Stimulated activated memory B cell treated with anti-CD40 and anti-IgM and Interleukin-4, amounts not matched to agents 10 μg/mL and 1 μg/mL and 100 μg/mL, for 72 hours (primary cell): ENCODE data around the gene MT1A.

Source experiments
- ATAC-seq: fragments of 150-1000 bp; cut with Tn5 transposase; 2 replicates; pipeline ENCODE4 v1.10.0; 2021
- H3K27ac Mint-ChIP-seq: one replicate; pipeline ENCODE4 v1.8.0; 2022; ENCODE audit warnings: mild to moderate bottlenecking, mixed read lengths
- H3K27me3 Mint-ChIP-seq: one replicate; pipeline ENCODE4 v1.8.0; 2022; ENCODE audit warnings: mixed read lengths
- H3K36me3 Mint-ChIP-seq: one replicate; pipeline ENCODE4 v1.8.0; 2022; ENCODE audit warnings: mixed read lengths
- H3K4me1 Mint-ChIP-seq: one replicate; pipeline ENCODE4 v1.8.0; 2022; ENCODE audit warnings: mixed read lengths
- H3K4me3 Mint-ChIP-seq: one replicate; pipeline ENCODE4 v1.8.0; 2022; ENCODE audit warnings: mild to moderate bottlenecking, moderate library complexity, mixed read lengths
- H3K9me3 Mint-ChIP-seq: one replicate; pipeline ENCODE4 v1.8.0; 2022; ENCODE audit warnings: mixed read lengths

Gene MT1A

GRCh38 chr16:56637814-56638750, at the start of gene MT1A:
TSS of gene MT1A (plus strand) at chr16:56638666. CDS start at chr16:56638739, 73 bp downstream.
- Mint-ChIP-seq H3K36me3 (no peaks in the 10 kb centered on the region), H3K27me3 (peaks cover 81% of the 10 kb centered on the region), H3K9me3 (no peaks in the 10 kb centered on the region), H3K4me1 (peaks cover 37% of the 10 kb centered on the region), H3K4me3 (peak within 1 kb of the TSS; percentile 57), H3K27ac (no peak within 1 kb of the TSS)
- peak; percentile 37 for ATAC-seq

GRCh38 chr16:56588781-56589140, 49.7 kb upstream of the MT1A start:
- H3K9me3 Mint-ChIP-seq = no peaks in the 10 kb centered on the region
- ATAC-seq = no peak

GRCh38 chr16:56589141-56590039, 49.1 kb upstream of the MT1A start, which contains the start of gene MT3:
TSS of gene MT3 (plus strand) at chr16:56589528. CDS start at chr16:56589591, 63 bp downstream.
- peaks cover 17% of the 10 kb centered on the region for H3K4me1 Mint-ChIP-seq
- H3K9me3 Mint-ChIP-seq = peaks cover 2% of the 10 kb centered on the region
- no peaks in the 10 kb centered on the region for H3K36me3 Mint-ChIP-seq
- peaks cover 53% of the 10 kb centered on the region for H3K27me3 Mint-ChIP-seq
- no peak for ATAC-seq
- H3K4me3 Mint-ChIP-seq = peak within 1 kb of the TSS; percentile 74
- no peak within 1 kb of the TSS for H3K27ac Mint-ChIP-seq

More at GRCh38 chr16:56588781-56589140, 49.7 kb upstream of the MT1A start:
- Mint-ChIP-seq H3K27ac (no peak overlapping the region), H3K36me3 (no peaks in the 10 kb centered on the region), H3K4me1 (peaks cover 17% of the 10 kb centered on the region), H3K27me3 (peaks cover 60% of the 10 kb centered on the region), H3K4me3 (peak overlapping the region; percentile 74)

- Mint-ChIP-seq H3K27me3 (peaks cover 42% of the 10 kb centered on the region), H3K36me3 (no peaks in the 10 kb centered on the region), H3K4me3 (no peak overlapping the region), H3K9me3 (peaks cover 2% of the 10 kb centered on the region), H3K4me1 (peaks cover 17% of the 10 kb centered on the region), H3K27ac (no peak overlapping the region)
- no peak for ATAC-seq
These were observed 46.9 kb upstream of the MT1A start for GRCh38 chr16:56591377-56592060.

- peaks cover 15% of the 10 kb centered on the region for H3K4me1 Mint-ChIP-seq
These were observed 44.7 kb upstream of the MT1A start for GRCh38 chr16:56593573-56594291.

GRCh38 chr16:56594292-56594619, 44.2 kb upstream of the MT1A start:
- H3K27me3 Mint-ChIP-seq = peaks cover 43% of the 10 kb centered on the region
- no peak overlapping the region for H3K27ac Mint-ChIP-seq
- no peak overlapping the region for H3K4me3 Mint-ChIP-seq
- ATAC-seq = no peak
- H3K9me3 Mint-ChIP-seq = peaks cover 10% of the 10 kb centered on the region
- H3K4me1 Mint-ChIP-seq = peaks cover 11% of the 10 kb centered on the region
- no peaks in the 10 kb centered on the region for H3K36me3 Mint-ChIP-seq

More at GRCh38 chr16:56593573-56594291, 44.7 kb upstream of the MT1A start:
- no peak overlapping the region for H3K27ac Mint-ChIP-seq
- no peak overlapping the region for H3K4me3 Mint-ChIP-seq
- H3K36me3 Mint-ChIP-seq = no peaks in the 10 kb centered on the region
- ATAC-seq = no peak
- H3K27me3 Mint-ChIP-seq = peaks cover 47% of the 10 kb centered on the region
- peaks cover 10% of the 10 kb centered on the region for H3K9me3 Mint-ChIP-seq

- H3K27ac Mint-ChIP-seq = no peak overlapping the region
- ATAC-seq = no peak
- no peak overlapping the region for H3K4me3 Mint-ChIP-seq
- peaks cover 8% of the 10 kb centered on the region for H3K9me3 Mint-ChIP-seq
- no peaks in the 10 kb centered on the region for H3K36me3 Mint-ChIP-seq
- H3K27me3 Mint-ChIP-seq = peaks cover 36% of the 10 kb centered on the region
- H3K4me1 Mint-ChIP-seq = peaks cover 6% of the 10 kb centered on the region
These were observed 38.0 kb upstream of the MT1A start for GRCh38 chr16:56600398-56600999.

GRCh38 chr16:56601325-56601724, 37.1 kb upstream of the MT1A start:
- peaks cover 8% of the 10 kb centered on the region for H3K9me3 Mint-ChIP-seq
- peaks cover 6% of the 10 kb centered on the region for H3K4me1 Mint-ChIP-seq
- H3K27ac Mint-ChIP-seq = no peak overlapping the region
- H3K27me3 Mint-ChIP-seq = peaks cover 36% of the 10 kb centered on the region
- H3K4me3 Mint-ChIP-seq = no peak overlapping the region
- ATAC-seq = no peak
- no peaks in the 10 kb centered on the region for H3K36me3 Mint-ChIP-seq

GRCh38 chr16:56603589-56603988, 34.9 kb upstream of the MT1A start:
- ATAC-seq = no peak
- H3K9me3 Mint-ChIP-seq = no peaks in the 10 kb centered on the region
- H3K36me3 Mint-ChIP-seq = no peaks in the 10 kb centered on the region
- peaks cover 18% of the 10 kb centered on the region for H3K4me1 Mint-ChIP-seq
- H3K4me3 Mint-ChIP-seq = no peak overlapping the region
- no peak overlapping the region for H3K27ac Mint-ChIP-seq
- peaks cover 19% of the 10 kb centered on the region for H3K27me3 Mint-ChIP-seq

- H3K4me1 Mint-ChIP-seq = peaks cover 30% of the 10 kb centered on the region
- ATAC-seq = no peak
- peaks cover 15% of the 10 kb centered on the region for H3K27me3 Mint-ChIP-seq
- no peak overlapping the region for H3K27ac Mint-ChIP-seq
- no peaks in the 10 kb centered on the region for H3K36me3 Mint-ChIP-seq
- H3K9me3 Mint-ChIP-seq = no peaks in the 10 kb centered on the region
- no peak overlapping the region for H3K4me3 Mint-ChIP-seq
These were observed 33.5 kb upstream of the MT1A start for GRCh38 chr16:56604966-56605365.

GRCh38 chr16:56605475-56605874, 33.0 kb upstream of the MT1A start:
- Mint-ChIP-seq H3K4me3 (no peak overlapping the region), H3K4me1 (peaks cover 33% of the 10 kb centered on the region), H3K9me3 (no peaks in the 10 kb centered on the region), H3K27me3 (peaks cover 10% of the 10 kb centered on the region), H3K36me3 (no peaks in the 10 kb centered on the region), H3K27ac (no peak overlapping the region)
- ATAC-seq = no peak

GRCh38 chr16:56606071-56606475, 32.4 kb upstream of the MT1A start:
- no peak overlapping the region for H3K27ac Mint-ChIP-seq
- no peak for ATAC-seq
- peaks cover 35% of the 10 kb centered on the region for H3K4me1 Mint-ChIP-seq
- no peaks in the 10 kb centered on the region for H3K36me3 Mint-ChIP-seq
- H3K27me3 Mint-ChIP-seq = peaks cover 4% of the 10 kb centered on the region
- H3K9me3 Mint-ChIP-seq = no peaks in the 10 kb centered on the region
- H3K4me3 Mint-ChIP-seq = no peak overlapping the region

- no peak for ATAC-seq
- Mint-ChIP-seq H3K36me3 (no peaks in the 10 kb centered on the region), H3K27me3 (no peaks in the 10 kb centered on the region), H3K9me3 (no peaks in the 10 kb centered on the region), H3K27ac (no peak overlapping the region), H3K4me1 (peaks cover 41% of the 10 kb centered on the region), H3K4me3 (no peak overlapping the region)
These were observed 31.9 kb upstream of the MT1A start for GRCh38 chr16:56606476-56607108.
